ENCODE measurements around the gene TRMT1. TPM values are rescaled to one million over a fixed set of nuclear protein-coding genes. Genes with fewer than 3 reads are reported as not detected.

The TRMT1 gene
- total RNA-seq, 4 donors from 2014 or later, result 19.4 to 42.5 (median 29.0) TPM

- peaks cover 32 to 62% (median 35%) of the 10 kb centered on the region in 3 donors for H3K36me3 ChIP-seq
- no peaks in the 10 kb centered on the region for H3K9me3 ChIP-seq
- intact Hi-C loops (cut with DNase I), result no loop called here
- peaks cover 0 to 14% (median 0%) of the 10 kb centered on the region in 3 donors for H3K4me1 ChIP-seq
- DNase-seq, result no peak
- no peak overlapping the region for H3K27ac ChIP-seq
- no peak overlapping the region for H3K4me3 ChIP-seq
- no peak for TF ChIP-seq POLR2A (IDR thresholded peaks at IDR 0.05)
- TF ChIP-seq CTCF (IDR thresholded peaks at IDR 0.05), result no peak
- no peaks in the 10 kb centered on the region for H3K27me3 ChIP-seq
- 80 to 100% methylated on average over 3 of the region's 3 CpGs for WGBS, 2 donors
These were observed 18.1 kb upstream of the TRMT1 start for GRCh38 chr19:13134626-13135025.

- no peak for DNase-seq
- Histone ChIP-seq H3K36me3 (peaks cover 30 to 50% (median 30%) of the 10 kb centered on the region in 3 donors), H3K4me3 (no peak overlapping the region), H3K27me3 (no peaks in the 10 kb centered on the region), H3K27ac (peak overlapping the region in 1 of 4 donors; percentile 33), H3K9me3 (no peaks in the 10 kb centered on the region), H3K4me1 (peaks cover 0 to 13% (median 0%) of the 10 kb centered on the region in 3 donors)
- TF ChIP-seq POLR2A (IDR thresholded peaks at IDR 0.05) (no peak), CTCF (IDR thresholded peaks at IDR 0.05) (no peak)
- WGBS, 2 donors, result 54 to 79% methylated on average over 12 of the region's 12 CpGs
- intact Hi-C loops (cut with DNase I), result no loop called here
These were observed 16.8 kb upstream of the TRMT1 start for GRCh38 chr19:13133241-13133870.

- peak overlapping the region in 1 of 4 donors; percentile 33 for H3K27ac ChIP-seq
- TF ChIP-seq CTCF (IDR thresholded peaks at IDR 0.05), result no peak
- no peak for TF ChIP-seq POLR2A (IDR thresholded peaks at IDR 0.05)
These were observed 16.1 kb upstream of the TRMT1 start for GRCh38 chr19:13132471-13133180.

GRCh38 chr19:13130886-13131490 is 14.4 kb upstream of the TRMT1 start:
- peaks cover 0 to 13% (median 0%) of the 10 kb centered on the region in 3 donors for H3K4me1 ChIP-seq
- no peak overlapping the region for H3K4me3 ChIP-seq
- TF ChIP-seq CTCF (IDR thresholded peaks at IDR 0.05) (no peak), POLR2A (IDR thresholded peaks at IDR 0.05) (no peak)
- no peak for DNase-seq
- H3K27me3 ChIP-seq, result no peaks in the 10 kb centered on the region
- WGBS, 2 donors, result 91 to 97% methylated on average over 3 of the region's 3 CpGs
- peaks cover 7 to 35% (median 11%) of the 10 kb centered on the region in 3 donors for H3K36me3 ChIP-seq
- no peak overlapping the region for H3K27ac ChIP-seq
- H3K9me3 ChIP-seq, result no peaks in the 10 kb centered on the region
- intact Hi-C loops (cut with DNase I), result no loop called here

More at GRCh38 chr19:13132471-13133180, 16.1 kb upstream of the TRMT1 start:
- 83 to 88% methylated on average over 8 of the region's 8 CpGs for WGBS, 2 donors
- Histone ChIP-seq H3K4me1 (peaks cover 0 to 13% (median 0%) of the 10 kb centered on the region in 3 donors), H3K27me3 (no peaks in the 10 kb centered on the region), H3K36me3 (peaks cover 23 to 42% (median 24%) of the 10 kb centered on the region in 3 donors), H3K4me3 (no peak overlapping the region), H3K9me3 (no peaks in the 10 kb centered on the region)
- no peak for DNase-seq
- intact Hi-C loops (cut with DNase I), result no loop called here

- no peaks in the 10 kb centered on the region for H3K9me3 ChIP-seq
- H3K4me1 ChIP-seq, result peaks cover 0 to 13% (median 0%) of the 10 kb centered on the region in 3 donors
- intact Hi-C loops (cut with DNase I), result no loop called here
- H3K27ac ChIP-seq, result no peak overlapping the region
- no peak for TF ChIP-seq POLR2A (IDR thresholded peaks at IDR 0.05)
- no peak for TF ChIP-seq CTCF (IDR thresholded peaks at IDR 0.05)
- no peak overlapping the region for H3K4me3 ChIP-seq
- no CpG with 5 or more reads among the region's 9 CpGs for WGBS, 2 donors
- no peak for DNase-seq
- peaks cover 0 to 30% (median 0%) of the 10 kb centered on the region in 3 donors for H3K36me3 ChIP-seq
- no peaks in the 10 kb centered on the region for H3K27me3 ChIP-seq
These were observed 12.8 kb upstream of the TRMT1 start for GRCh38 chr19:13129384-13129783.
